WTC11 (cell line): ENCODE measurements around the gene UBXN2A.

Experiments
- ATF2 ChIP-seq: sonication (generic); formaldehyde crosslinking; IDR thresholded peaks from 2 replicates; pipeline ENCODE4 v1.8.1; 2022; ENCODE audit warnings: low read depth, missing genetic modification reagents, borderline replicate concordance
- ATF3 ChIP-seq: sonication (generic); formaldehyde crosslinking; conservative IDR thresholded peaks from 2 replicates; pipeline ENCODE4 v1.8.1; 2022; ENCODE audit warnings: mild to moderate bottlenecking, missing genetic modification reagents
- CREB1 ChIP-seq: sonication (generic); formaldehyde crosslinking; IDR thresholded peaks from 2 replicates; pipeline ENCODE4 v1.8.0; 2023; ENCODE audit warnings: mild to moderate bottlenecking, missing genetic modification reagents
- CTCF ChIP-seq: fragments of 200-600 bp; IDR thresholded peaks from 2 replicates; pipeline ENCODE4 v1.8.0; 2022; ENCODE audit warnings: antibody characterized with exemption
- E2F5 ChIP-seq: sonication (generic); formaldehyde crosslinking; IDR thresholded peaks from 2 replicates; pipeline ENCODE4 v1.8.1; 2022; ENCODE audit warnings: mild to moderate bottlenecking, moderate library complexity, missing genetic modification reagents
- ELF4 ChIP-seq: sonication (generic); formaldehyde crosslinking; IDR thresholded peaks from 2 replicates; pipeline ENCODE4 v1.8.1; 2022; ENCODE audit warnings: low read depth, mild to moderate bottlenecking, moderate library complexity, missing genetic modification reagents
- FOXP1 ChIP-seq: sonication (generic); formaldehyde crosslinking; IDR thresholded peaks from 2 replicates; pipeline ENCODE4 v1.8.0; 2022; ENCODE audit warnings: missing genetic modification reagents, mild to moderate bottlenecking, moderate library complexity, borderline replicate concordance
- FOXP4 ChIP-seq: sonication (generic); formaldehyde crosslinking; IDR thresholded peaks from 2 replicates; pipeline ENCODE4 v1.8.0; 2022; ENCODE audit warnings: mild to moderate bottlenecking, missing genetic modification reagents
- GABPB1 ChIP-seq: sonication (generic); formaldehyde crosslinking; IDR thresholded peaks from 2 replicates; pipeline ENCODE4 v1.8.1; 2023; ENCODE audit warnings: mild to moderate bottlenecking, missing genetic modification reagents
- IRF2 ChIP-seq: sonication (generic); formaldehyde crosslinking; IDR thresholded peaks from 2 replicates; pipeline ENCODE4 v1.8.0; 2022; ENCODE audit warnings: low read depth, missing genetic modification reagents, borderline replicate concordance
- MAX ChIP-seq: sonication (generic); formaldehyde crosslinking; IDR thresholded peaks from 2 replicates; pipeline ENCODE4 v1.8.0; 2022; ENCODE audit warnings: mild to moderate bottlenecking, missing genetic modification reagents
- TEAD4 ChIP-seq: sonication (generic); formaldehyde crosslinking; IDR thresholded peaks from 2 replicates; pipeline ENCODE4 v1.8.0; 2022; ENCODE audit warnings: mild to moderate bottlenecking, missing genetic modification reagents

- no peak for TF ChIP-seq CTCF
- TF ChIP-seq IRF2 (CRISPR knock-in tag), result no peak
- no peak for TF ChIP-seq ATF2 (CRISPR knock-in tag)
- TF ChIP-seq MAX (CRISPR knock-in tag), result no peak
- no peak for TF ChIP-seq E2F5 (CRISPR knock-in tag)
- no peak for TF ChIP-seq CREB1 (CRISPR knock-in tag)
- TF ChIP-seq ATF3 (CRISPR knock-in tag), result no peak
- TF ChIP-seq ELF4 (CRISPR knock-in tag), result no peak
- no peak for TF ChIP-seq GABPB1 (CRISPR knock-in tag)
- TF ChIP-seq FOXP4, result no peak
- no peak for TF ChIP-seq FOXP1
- TF ChIP-seq TEAD4, result no peak
These were observed 76.1 kb downstream of the UBXN2A start for GRCh38 chr2:24016376-24016761.
